ENCODE measurements around the gene PEX11G.

The PEX11G gene

GRCh38 chr19:7489609-7490044 is 792 bp upstream of the PEX11G start:
- no peak for TF ChIP-seq CTCF (IDR thresholded peaks at IDR 0.05; ENCODE audit: insufficient read depth, low read length, missing control alignments)
- no peak for DNase-seq (ENCODE audit: low read depth, low spot score)
- POLR2A ChIA-PET: no interaction called here
- H3K4me3 ChIP-seq (ENCODE audit: low read depth, low read length): no peak overlapping the region
- CTCF ChIA-PET: interaction anchor here (0.7 to 1.4 kb wide), 2 partner anchors 33 to 136 kb away, joined by 3 read pairs; no protein-coding TSS in a partner anchor

GRCh38 chr19:7486923-7487322 is 1.9 kb downstream of the PEX11G start:
- no peak overlapping the region for H3K4me3 ChIP-seq (ENCODE audit: low read depth, low read length)
- DNase-seq (ENCODE audit: low read depth, low spot score): no peak
- POLR2A ChIA-PET: no interaction called here
- CTCF ChIA-PET: interaction anchor here (1.8 kb wide), 1 partner anchor 11 kb away, joined by 6 read pairs; a partner anchor contains a TSS
- no peak for TF ChIP-seq CTCF (IDR thresholded peaks at IDR 0.05; ENCODE audit: insufficient read depth, low read length, missing control alignments)

GRCh38 chr19:7483720-7484201 is 5.1 kb downstream of the PEX11G start:
- no peak for DNase-seq (ENCODE audit: low read depth, low spot score)
- H3K4me3 ChIP-seq (ENCODE audit: low read depth, low read length): no peak overlapping the region
- no peak for TF ChIP-seq CTCF (IDR thresholded peaks at IDR 0.05; ENCODE audit: insufficient read depth, low read length, missing control alignments)
- ChIA-PET CTCF (interaction anchor here (1.6 kb wide), 1 partner anchor 13 kb away, joined by 6 read pairs; a partner anchor contains a TSS), POLR2A (no interaction called here)

- no peak for DNase-seq (ENCODE audit: low read depth, low spot score)
- CTCF ChIA-PET: no interaction called here
- H3K4me3 ChIP-seq (ENCODE audit: low read depth, low read length): no peak overlapping the region
- no peak for TF ChIP-seq CTCF (IDR thresholded peaks at IDR 0.05; ENCODE audit: insufficient read depth, low read length, missing control alignments)
- POLR2A ChIA-PET: no interaction called here
These were observed 6.0 kb downstream of the PEX11G start for GRCh38 chr19:7482584-7483439.

- no peak overlapping the region for H3K4me3 ChIP-seq (ENCODE audit: low read depth, low read length)
- DNase-seq (ENCODE audit: low read depth, low spot score): no peak
- TF ChIP-seq CTCF (IDR thresholded peaks at IDR 0.05; ENCODE audit: insufficient read depth, low read length, missing control alignments): no peak
- CTCF ChIA-PET: interaction anchor here (1.3 kb wide), 1 partner anchor 16 kb away, joined by 4 read pairs; a partner anchor contains a TSS
- POLR2A ChIA-PET: no interaction called here
These were observed 7.9 kb downstream of the PEX11G start for GRCh38 chr19:7480970-7481255.

GRCh38 chr19:7480222-7480969 is 8.4 kb downstream of the PEX11G start:
- no peak for DNase-seq (ENCODE audit: low read depth, low spot score)
- CTCF ChIA-PET: interaction anchor here (1.3 kb wide), 1 partner anchor 17 kb away, joined by 4 read pairs; a partner anchor contains a TSS

More at GRCh38 chr19:7480222-7480969, 8.4 kb downstream of the PEX11G start:
- no peak overlapping the region for H3K4me3 ChIP-seq (ENCODE audit: low read depth, low read length)
- no peak for TF ChIP-seq CTCF (IDR thresholded peaks at IDR 0.05; ENCODE audit: insufficient read depth, low read length, missing control alignments)
- POLR2A ChIA-PET: no interaction called here

Measured in AG04449 (cell line).